Neural crest cell (in vitro differentiated cells): Measurements from ENCODE around the gene SMYD5. TPM values are rescaled to one million over a fixed set of nuclear protein-coding genes. Genes with fewer than 3 reads are reported as not detected.

Experiments
- DNase-seq: peaks from one replicate; pipeline ENCODE4 v3.0.0; 2021; ENCODE audit warnings: low read depth, mixed read lengths, low spot score
- H3K27ac Mint-ChIP-seq: one replicate; pipeline ENCODE4 v1.8.0; 2021; ENCODE audit warnings: mild to moderate bottlenecking, mixed read lengths; ENCODE audit not compliant: unreplicated experiment
- H3K27me3 Mint-ChIP-seq: 2 replicates; pipeline ENCODE4 v1.8.0; 2021; ENCODE audit warnings: low read depth, mild to moderate bottlenecking, mixed read lengths
- H3K36me3 Mint-ChIP-seq: 2 replicates; pipeline ENCODE4 v1.8.0; 2021; ENCODE audit warnings: low read depth, mild to moderate bottlenecking, mixed read lengths
- H3K4me1 Mint-ChIP-seq: 2 replicates; pipeline ENCODE4 v1.8.0; 2021; ENCODE audit warnings: mixed read lengths
- H3K4me3 Mint-ChIP-seq: one replicate; pipeline ENCODE4 v1.8.0; 2021; ENCODE audit warnings: mild to moderate bottlenecking, mixed read lengths
- H3K9me3 Mint-ChIP-seq: 2 replicates; pipeline ENCODE4 v1.8.0; 2021; ENCODE audit warnings: mixed read lengths
- total RNA-seq: library from RNA; stranded (reverse); gene quantifications from 2 replicates; pipeline ENCODE4 v1.2.1, GENCODE V29; 2021
- TF ChIP-seq, protein P1 (sequence below): fragments of 200-600 bp; sonication (generic); conservative IDR thresholded peaks from 2 replicates; pipeline ENCODE4 v1.5.0; 2021; ENCODE audit warnings: antibody characterized with exemption, mild to moderate bottlenecking

The SMYD5 gene
- total RNA-seq, 1 donor from 2014 or later, result 33.7 TPM

DNA sequence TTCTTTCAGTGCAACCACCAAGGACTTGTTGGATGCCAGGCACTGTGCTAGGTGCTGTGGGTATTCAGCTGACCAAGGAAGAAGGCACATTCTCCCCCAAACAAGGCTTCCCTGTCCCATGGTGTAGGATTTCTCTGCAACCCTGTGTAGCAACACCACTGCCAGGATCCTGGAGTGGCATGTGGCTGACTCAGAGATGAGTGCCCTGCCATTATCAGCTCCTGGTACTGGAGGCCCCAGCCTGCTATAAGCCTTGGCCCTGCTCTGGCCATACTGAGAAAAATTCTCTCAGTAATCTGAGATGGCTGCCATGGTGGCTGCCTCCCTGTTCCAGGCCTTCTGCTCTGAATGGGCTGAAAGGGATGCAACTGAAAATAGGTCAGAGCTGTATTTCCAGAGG lies 4.3 kb downstream of the SMYD5 start:
- H3K4me1 Mint-ChIP-seq, result peaks cover 25% of the 10 kb centered on the region
- H3K9me3 Mint-ChIP-seq, result no peaks in the 10 kb centered on the region
- TF ChIP-seq, protein P1, sequence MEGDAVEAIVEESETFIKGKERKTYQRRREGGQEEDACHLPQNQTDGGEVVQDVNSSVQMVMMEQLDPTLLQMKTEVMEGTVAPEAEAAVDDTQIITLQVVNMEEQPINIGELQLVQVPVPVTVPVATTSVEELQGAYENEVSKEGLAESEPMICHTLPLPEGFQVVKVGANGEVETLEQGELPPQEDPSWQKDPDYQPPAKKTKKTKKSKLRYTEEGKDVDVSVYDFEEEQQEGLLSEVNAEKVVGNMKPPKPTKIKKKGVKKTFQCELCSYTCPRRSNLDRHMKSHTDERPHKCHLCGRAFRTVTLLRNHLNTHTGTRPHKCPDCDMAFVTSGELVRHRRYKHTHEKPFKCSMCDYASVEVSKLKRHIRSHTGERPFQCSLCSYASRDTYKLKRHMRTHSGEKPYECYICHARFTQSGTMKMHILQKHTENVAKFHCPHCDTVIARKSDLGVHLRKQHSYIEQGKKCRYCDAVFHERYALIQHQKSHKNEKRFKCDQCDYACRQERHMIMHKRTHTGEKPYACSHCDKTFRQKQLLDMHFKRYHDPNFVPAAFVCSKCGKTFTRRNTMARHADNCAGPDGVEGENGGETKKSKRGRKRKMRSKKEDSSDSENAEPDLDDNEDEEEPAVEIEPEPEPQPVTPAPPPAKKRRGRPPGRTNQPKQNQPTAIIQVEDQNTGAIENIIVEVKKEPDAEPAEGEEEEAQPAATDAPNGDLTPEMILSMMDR, result no peak
- no peak for DNase-seq
- no peaks in the 10 kb centered on the region for H3K36me3 Mint-ChIP-seq
- H3K27me3 Mint-ChIP-seq, result no peaks in the 10 kb centered on the region
- no peak overlapping the region for H3K27ac Mint-ChIP-seq
- no peak overlapping the region for H3K4me3 Mint-ChIP-seq

DNA sequence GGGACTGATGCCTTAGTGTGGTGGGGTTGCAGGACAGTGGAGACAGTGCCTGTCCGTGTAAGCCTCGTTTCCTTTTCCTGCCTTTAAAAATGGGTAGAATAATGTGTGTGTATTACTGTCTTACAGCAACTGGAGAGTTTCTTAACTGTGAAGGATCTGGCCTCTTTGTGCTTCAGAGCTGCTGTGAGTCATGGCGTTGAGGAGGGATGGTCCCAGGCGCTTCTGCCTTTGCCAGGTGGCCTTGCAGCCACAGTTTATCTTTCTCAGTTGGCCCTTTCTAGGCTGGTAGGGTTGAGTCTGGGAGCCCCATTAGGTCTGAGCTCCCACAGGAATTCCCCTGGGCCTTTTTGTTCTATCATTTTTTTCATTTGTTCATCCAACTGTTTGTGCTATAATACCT lies 9.8 kb downstream of the SMYD5 start:
- DNase-seq, result no peak
- no peak overlapping the region for H3K4me3 Mint-ChIP-seq
- H3K27me3 Mint-ChIP-seq, result no peaks in the 10 kb centered on the region
- no peaks in the 10 kb centered on the region for H3K36me3 Mint-ChIP-seq
- TF ChIP-seq, protein P1, result no peak
- no peak overlapping the region for H3K27ac Mint-ChIP-seq
- no peaks in the 10 kb centered on the region for H3K4me1 Mint-ChIP-seq
- no peaks in the 10 kb centered on the region for H3K9me3 Mint-ChIP-seq

DNA sequence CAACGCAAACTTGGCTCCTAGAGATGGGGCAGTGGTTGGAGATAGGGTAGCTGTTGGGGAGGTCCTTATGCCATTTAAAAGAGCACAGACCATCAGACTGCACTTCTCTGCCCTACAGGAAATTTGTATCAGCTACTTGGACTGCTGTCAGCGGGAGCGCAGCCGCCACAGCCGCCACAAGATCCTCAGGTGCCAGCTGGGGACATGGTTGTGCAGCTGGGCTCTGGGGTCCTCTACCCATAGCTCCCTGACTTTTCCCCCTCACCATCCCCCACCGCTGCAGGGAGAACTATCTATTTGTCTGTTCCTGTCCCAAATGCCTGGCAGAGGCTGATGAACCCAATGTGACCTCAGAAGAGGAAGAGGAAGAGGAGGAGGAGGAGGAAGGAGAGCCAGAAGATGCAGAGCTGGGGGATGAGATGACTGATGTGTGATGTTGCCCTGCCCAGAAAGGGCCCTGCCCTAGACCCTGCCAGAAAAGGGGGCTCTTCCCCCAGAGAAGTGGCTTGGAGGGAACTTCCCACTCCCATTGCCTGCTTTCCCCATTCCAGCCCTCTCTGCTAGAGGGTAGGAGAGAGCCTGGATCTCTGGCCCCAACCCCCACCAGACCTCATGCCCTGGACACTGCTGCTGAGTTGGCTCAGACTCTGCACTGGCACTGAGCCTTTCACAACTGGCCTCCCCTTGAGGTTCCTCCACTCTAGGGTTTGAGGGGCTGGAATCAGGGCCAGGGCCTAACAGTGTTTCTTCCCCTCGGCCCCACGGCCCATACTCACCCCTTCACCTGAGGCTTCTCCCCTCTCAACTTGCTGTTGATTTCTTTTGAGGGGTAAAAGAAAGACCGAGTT lies 11.7 kb downstream of the SMYD5 start:
- H3K4me1 Mint-ChIP-seq, result no peaks in the 10 kb centered on the region
- TF ChIP-seq, protein P1, result no peak
- no peak overlapping the region for H3K4me3 Mint-ChIP-seq
- H3K36me3 Mint-ChIP-seq, result no peaks in the 10 kb centered on the region
- no peaks in the 10 kb centered on the region for H3K9me3 Mint-ChIP-seq
- DNase-seq, result no peak
- no peak overlapping the region for H3K27ac Mint-ChIP-seq
- no peaks in the 10 kb centered on the region for H3K27me3 Mint-ChIP-seq

DNA sequence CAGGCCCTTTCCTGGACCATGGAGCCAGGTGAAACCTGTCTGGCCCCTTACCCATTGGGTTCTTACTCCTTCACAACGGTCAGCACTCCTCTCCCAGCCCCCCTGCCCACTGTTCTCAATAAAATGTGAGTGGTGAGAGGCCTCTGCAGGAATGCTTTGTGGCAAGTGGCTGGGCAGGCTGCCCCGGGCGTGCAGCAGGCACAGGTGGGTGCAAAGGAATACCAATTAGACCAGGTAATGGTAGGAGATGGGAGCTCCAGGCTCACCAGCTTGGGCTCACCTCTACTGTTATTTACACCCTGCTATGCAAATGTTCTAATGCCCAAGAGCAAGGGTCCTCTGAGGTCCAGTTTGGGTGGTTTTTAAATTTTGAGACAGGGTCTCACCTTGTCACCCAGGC lies 13.0 kb downstream of the SMYD5 start:
- Mint-ChIP-seq H3K4me3 (no peak overlapping the region), H3K9me3 (no peaks in the 10 kb centered on the region), H3K27ac (no peak overlapping the region), H3K36me3 (no peaks in the 10 kb centered on the region), H3K4me1 (no peaks in the 10 kb centered on the region), H3K27me3 (no peaks in the 10 kb centered on the region)
- TF ChIP-seq, protein P1, result no peak
- DNase-seq, result no peak

DNA sequence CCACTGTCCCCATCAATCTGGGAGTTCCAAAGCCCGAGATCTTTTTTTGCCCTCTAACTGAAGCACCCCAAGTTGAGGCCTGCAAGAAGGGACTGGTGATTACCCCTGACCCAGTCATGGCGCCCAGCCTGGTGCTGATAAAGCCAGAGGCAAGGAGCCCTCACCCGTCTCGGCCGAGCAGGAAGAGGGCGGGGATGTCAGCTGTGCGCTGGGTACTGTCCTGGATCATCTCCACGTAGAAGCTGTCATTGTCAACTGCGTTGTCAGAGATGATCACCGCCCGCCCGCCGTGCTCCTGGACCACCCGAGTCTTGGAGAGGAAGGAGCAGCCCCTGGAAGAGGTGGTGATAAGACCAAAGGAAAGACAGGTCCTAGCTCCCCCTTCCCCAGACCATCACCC lies 14.6 kb downstream of the SMYD5 start:
- Mint-ChIP-seq H3K4me1 (peaks cover 9% of the 10 kb centered on the region), H3K27me3 (no peaks in the 10 kb centered on the region), H3K9me3 (no peaks in the 10 kb centered on the region), H3K4me3 (peak overlapping the region; percentile 38), H3K36me3 (no peaks in the 10 kb centered on the region), H3K27ac (no peak overlapping the region)
- TF ChIP-seq, protein P1, result no peak
- no peak for DNase-seq
